ENCODE measurements around the gene VGLL1. TPM values are rescaled to one million over a fixed set of nuclear protein-coding genes. Genes with fewer than 3 reads are reported as not detected.

VGLL1 gene
- total RNA-seq, 1 donor from 2014 or later, result not detected

DNA sequence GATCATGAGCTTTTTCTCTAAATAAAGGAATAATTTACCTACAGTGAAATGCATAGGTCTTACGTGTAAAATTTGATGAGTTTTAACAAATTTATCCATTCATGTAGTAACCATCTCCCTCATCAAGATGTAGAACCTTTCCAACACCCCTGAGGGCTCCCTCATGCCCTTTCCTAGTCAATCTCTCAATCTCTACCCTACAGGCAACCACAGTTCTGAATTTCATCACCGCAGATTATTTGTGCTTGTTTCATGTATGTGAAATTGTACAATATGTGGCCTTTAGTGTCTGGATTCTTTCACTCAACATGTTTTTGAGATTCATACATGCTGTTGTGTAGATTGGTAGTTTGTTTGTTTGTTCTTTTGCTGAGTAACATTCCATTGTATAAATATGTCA, 2.1 kb downstream of the VGLL1 start:
- no peak overlapping the region for H3K27ac Mint-ChIP-seq
- H3K4me3 Mint-ChIP-seq, result no peak overlapping the region
- POLR2A ChIA-PET, result no interaction called here
- TF ChIP-seq, protein P1, sequence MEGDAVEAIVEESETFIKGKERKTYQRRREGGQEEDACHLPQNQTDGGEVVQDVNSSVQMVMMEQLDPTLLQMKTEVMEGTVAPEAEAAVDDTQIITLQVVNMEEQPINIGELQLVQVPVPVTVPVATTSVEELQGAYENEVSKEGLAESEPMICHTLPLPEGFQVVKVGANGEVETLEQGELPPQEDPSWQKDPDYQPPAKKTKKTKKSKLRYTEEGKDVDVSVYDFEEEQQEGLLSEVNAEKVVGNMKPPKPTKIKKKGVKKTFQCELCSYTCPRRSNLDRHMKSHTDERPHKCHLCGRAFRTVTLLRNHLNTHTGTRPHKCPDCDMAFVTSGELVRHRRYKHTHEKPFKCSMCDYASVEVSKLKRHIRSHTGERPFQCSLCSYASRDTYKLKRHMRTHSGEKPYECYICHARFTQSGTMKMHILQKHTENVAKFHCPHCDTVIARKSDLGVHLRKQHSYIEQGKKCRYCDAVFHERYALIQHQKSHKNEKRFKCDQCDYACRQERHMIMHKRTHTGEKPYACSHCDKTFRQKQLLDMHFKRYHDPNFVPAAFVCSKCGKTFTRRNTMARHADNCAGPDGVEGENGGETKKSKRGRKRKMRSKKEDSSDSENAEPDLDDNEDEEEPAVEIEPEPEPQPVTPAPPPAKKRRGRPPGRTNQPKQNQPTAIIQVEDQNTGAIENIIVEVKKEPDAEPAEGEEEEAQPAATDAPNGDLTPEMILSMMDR (IDR thresholded peaks at IDR 0.05), result no peak
- H3K27me3 Mint-ChIP-seq, result peaks cover 2% of the 10 kb centered on the region
- no peaks in the 10 kb centered on the region for H3K4me1 Mint-ChIP-seq
- ATAC-seq (ENCODE audit: low read depth) (no peak), DNase-seq (no peak)
- H3K36me3 Mint-ChIP-seq (ENCODE audit: low read depth), result no peaks in the 10 kb centered on the region
- intact Hi-C loops (cut with micrococcal nuclease), result no loop called here
- H3K9me3 Mint-ChIP-seq, result no peaks in the 10 kb centered on the region
- CTCF ChIA-PET, result no interaction called here

DNA sequence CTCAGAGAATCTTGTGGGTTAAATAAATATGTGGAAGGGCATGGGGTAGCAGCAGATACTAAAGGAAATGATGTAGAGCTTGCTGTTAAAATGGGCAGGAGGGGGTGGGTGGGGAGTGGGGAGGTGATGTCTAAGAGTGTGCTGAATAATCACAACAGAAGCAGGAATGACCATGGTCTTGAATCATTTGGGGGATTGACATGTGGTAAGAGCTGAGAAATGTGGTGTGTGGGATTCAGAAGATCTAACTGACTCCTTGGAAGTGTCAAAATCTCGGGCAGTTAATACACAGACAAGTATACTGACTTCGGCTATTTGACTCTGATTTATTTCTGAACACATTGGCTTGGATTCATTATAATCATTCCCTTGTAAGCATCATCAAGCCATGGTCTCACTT, 6.8 kb downstream of the VGLL1 start:
- Mint-ChIP-seq H3K4me3 (no peak overlapping the region), H3K9me3 (no peaks in the 10 kb centered on the region), H3K27me3 (peaks cover 6% of the 10 kb centered on the region), H3K27ac (no peak overlapping the region), H3K4me1 (no peaks in the 10 kb centered on the region), H3K36me3 (ENCODE audit: low read depth) (no peaks in the 10 kb centered on the region)
- ATAC-seq (ENCODE audit: low read depth), result no peak
- ChIA-PET CTCF (no interaction called here), POLR2A (no interaction called here)
- no peak for DNase-seq
- TF ChIP-seq, protein P1 (IDR thresholded peaks at IDR 0.05), result no peak
- intact Hi-C loops (cut with micrococcal nuclease), result no loop called here

DNA sequence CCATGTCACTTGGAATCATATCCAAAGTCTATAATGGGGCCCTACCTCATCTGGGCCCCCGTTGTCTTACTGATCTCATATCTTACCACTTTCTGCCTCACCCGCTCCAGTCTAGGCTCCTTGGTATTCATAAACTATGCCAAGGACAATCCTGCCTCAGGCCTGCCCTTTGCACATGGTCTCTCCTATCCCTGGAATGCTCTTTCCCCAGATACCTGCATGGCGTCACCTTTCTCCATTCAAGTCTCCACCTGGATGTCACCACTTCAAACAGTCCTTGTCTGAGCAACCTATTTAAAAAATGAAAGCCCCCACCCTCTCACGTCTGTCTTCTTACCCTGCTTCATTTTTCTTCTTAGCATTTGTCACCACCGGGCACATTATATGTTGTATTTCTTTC, 8.2 kb downstream of the VGLL1 start:
- H3K27me3 Mint-ChIP-seq, result peaks cover 6% of the 10 kb centered on the region
- no peak overlapping the region for H3K27ac Mint-ChIP-seq
- CTCF ChIA-PET, result no interaction called here
- intact Hi-C loops (cut with micrococcal nuclease), result no loop called here
- TF ChIP-seq, protein P1 (IDR thresholded peaks at IDR 0.05), result no peak
- H3K36me3 Mint-ChIP-seq (ENCODE audit: low read depth), result no peaks in the 10 kb centered on the region
- H3K9me3 Mint-ChIP-seq, result no peaks in the 10 kb centered on the region
- DNase-seq, result no peak
- no peaks in the 10 kb centered on the region for H3K4me1 Mint-ChIP-seq
- POLR2A ChIA-PET, result no interaction called here
- ATAC-seq (ENCODE audit: low read depth), result no peak
- H3K4me3 Mint-ChIP-seq, result no peak overlapping the region

DNA sequence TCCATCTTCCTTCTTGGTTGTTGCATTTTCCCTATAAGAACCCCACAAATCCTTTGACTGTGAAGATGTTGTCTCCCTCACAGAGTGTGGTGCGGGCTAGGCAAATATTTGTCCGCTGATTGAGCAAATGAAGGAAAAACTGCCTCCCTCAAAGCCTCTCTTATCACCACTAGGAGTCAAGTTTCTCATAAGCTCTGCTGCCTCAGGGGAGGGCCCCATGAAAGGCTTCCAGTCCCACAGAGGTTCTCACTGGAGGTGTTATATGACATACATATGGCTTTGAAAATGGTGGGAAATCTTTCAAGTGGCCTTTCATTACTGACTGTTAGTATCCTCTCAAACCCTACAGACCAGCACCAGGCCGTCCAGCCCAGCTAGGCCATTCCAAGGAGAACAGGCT, 9.3 kb downstream of the VGLL1 start:
- DNase-seq (no peak), ATAC-seq (ENCODE audit: low read depth) (no peak)
- TF ChIP-seq, protein P1 (IDR thresholded peaks at IDR 0.05), result no peak
- ChIA-PET POLR2A (no interaction called here), CTCF (no interaction called here)
- intact Hi-C loops (cut with micrococcal nuclease), result no loop called here
- Mint-ChIP-seq H3K4me1 (no peaks in the 10 kb centered on the region), H3K9me3 (no peaks in the 10 kb centered on the region), H3K36me3 (ENCODE audit: low read depth) (no peaks in the 10 kb centered on the region), H3K4me3 (no peak overlapping the region), H3K27me3 (peaks cover 6% of the 10 kb centered on the region), H3K27ac (no peak overlapping the region)

DNA sequence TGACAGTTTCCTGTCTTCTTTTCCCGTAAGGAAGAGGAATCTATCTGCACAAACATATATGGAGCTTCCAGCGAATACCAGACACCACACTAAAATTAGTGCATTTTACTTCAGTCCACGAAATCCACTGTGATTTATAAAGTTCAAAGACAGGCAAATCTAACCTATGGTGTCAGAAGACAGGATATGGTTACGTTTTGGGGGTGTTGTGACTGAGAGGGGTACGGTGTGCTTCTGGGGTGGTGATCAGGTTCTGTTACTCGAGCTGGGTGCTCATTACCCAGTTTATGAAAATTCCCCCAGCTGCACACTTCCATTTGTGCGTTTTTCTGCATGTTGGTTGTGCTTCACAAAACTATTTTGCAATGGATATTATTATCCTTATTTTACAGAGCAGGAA, 10.3 kb downstream of the VGLL1 start:
- no peak overlapping the region for H3K27ac Mint-ChIP-seq
- intact Hi-C loops (cut with micrococcal nuclease), result no loop called here
- H3K4me1 Mint-ChIP-seq, result no peaks in the 10 kb centered on the region
- ChIA-PET CTCF (no interaction called here), POLR2A (no interaction called here)
- TF ChIP-seq, protein P1 (IDR thresholded peaks at IDR 0.05), result no peak
- ATAC-seq (ENCODE audit: low read depth) (no peak), DNase-seq (no peak)
- H3K9me3 Mint-ChIP-seq, result no peaks in the 10 kb centered on the region
- H3K36me3 Mint-ChIP-seq (ENCODE audit: low read depth), result no peaks in the 10 kb centered on the region
- no peak overlapping the region for H3K4me3 Mint-ChIP-seq
- peaks cover 4% of the 10 kb centered on the region for H3K27me3 Mint-ChIP-seq
